ENCODE results near the gene ATP6V1B1.

Gene ATP6V1B1

GRCh38 chr2:70960833-70961647 lies 25.3 kb downstream of the ATP6V1B1 start:
- Mint-ChIP-seq H3K4me1 (peaks cover 6% of the 10 kb centered on the region), H3K9me3 (no peaks in the 10 kb centered on the region), H3K4me3 (no peak overlapping the region), H3K36me3 (ENCODE audit: low read depth) (no peaks in the 10 kb centered on the region), H3K27me3 (peaks cover 22% of the 10 kb centered on the region), H3K27ac (no peak overlapping the region)
- ATAC-seq (no peak), DNase-seq (no peak)

- Mint-ChIP-seq H3K4me3 (no peak overlapping the region), H3K36me3 (ENCODE audit: low read depth) (no peaks in the 10 kb centered on the region), H3K9me3 (no peaks in the 10 kb centered on the region), H3K4me1 (peaks cover 6% of the 10 kb centered on the region), H3K27me3 (peaks cover 21% of the 10 kb centered on the region), H3K27ac (no peak overlapping the region)
- no peak for DNase-seq
- ATAC-seq = no peak
Measured at GRCh38 chr2:70961648-70961994, 25.9 kb downstream of the ATP6V1B1 start.

- H3K4me3 Mint-ChIP-seq = no peak overlapping the region
- H3K27me3 Mint-ChIP-seq = peaks cover 24% of the 10 kb centered on the region
- no peaks in the 10 kb centered on the region for H3K36me3 Mint-ChIP-seq (ENCODE audit: low read depth)
- H3K27ac Mint-ChIP-seq = no peak overlapping the region
- DNase-seq = no peak
- no peak for ATAC-seq
- peaks cover 6% of the 10 kb centered on the region for H3K4me1 Mint-ChIP-seq
- no peaks in the 10 kb centered on the region for H3K9me3 Mint-ChIP-seq
Measured at GRCh38 chr2:70962211-70962884, 26.6 kb downstream of the ATP6V1B1 start.

- peaks cover 24% of the 10 kb centered on the region for H3K27me3 Mint-ChIP-seq
- H3K36me3 Mint-ChIP-seq (ENCODE audit: low read depth) = no peaks in the 10 kb centered on the region
- H3K27ac Mint-ChIP-seq = no peak overlapping the region
- H3K4me1 Mint-ChIP-seq = peaks cover 6% of the 10 kb centered on the region
- H3K4me3 Mint-ChIP-seq = no peak overlapping the region
- H3K9me3 Mint-ChIP-seq = no peaks in the 10 kb centered on the region
- no peak for ATAC-seq
- DNase-seq = no peak
Measured at GRCh38 chr2:70962885-70963878, 27.5 kb downstream of the ATP6V1B1 start.

- H3K4me1 Mint-ChIP-seq = peaks cover 6% of the 10 kb centered on the region
- no peaks in the 10 kb centered on the region for H3K36me3 Mint-ChIP-seq (ENCODE audit: low read depth)
- DNase-seq (no peak), ATAC-seq (no peak)
- H3K4me3 Mint-ChIP-seq = no peak overlapping the region
- no peak overlapping the region for H3K27ac Mint-ChIP-seq
- H3K9me3 Mint-ChIP-seq = no peaks in the 10 kb centered on the region
- peaks cover 28% of the 10 kb centered on the region for H3K27me3 Mint-ChIP-seq
Measured at GRCh38 chr2:70964133-70964532, 28.4 kb downstream of the ATP6V1B1 start.

DNA sequence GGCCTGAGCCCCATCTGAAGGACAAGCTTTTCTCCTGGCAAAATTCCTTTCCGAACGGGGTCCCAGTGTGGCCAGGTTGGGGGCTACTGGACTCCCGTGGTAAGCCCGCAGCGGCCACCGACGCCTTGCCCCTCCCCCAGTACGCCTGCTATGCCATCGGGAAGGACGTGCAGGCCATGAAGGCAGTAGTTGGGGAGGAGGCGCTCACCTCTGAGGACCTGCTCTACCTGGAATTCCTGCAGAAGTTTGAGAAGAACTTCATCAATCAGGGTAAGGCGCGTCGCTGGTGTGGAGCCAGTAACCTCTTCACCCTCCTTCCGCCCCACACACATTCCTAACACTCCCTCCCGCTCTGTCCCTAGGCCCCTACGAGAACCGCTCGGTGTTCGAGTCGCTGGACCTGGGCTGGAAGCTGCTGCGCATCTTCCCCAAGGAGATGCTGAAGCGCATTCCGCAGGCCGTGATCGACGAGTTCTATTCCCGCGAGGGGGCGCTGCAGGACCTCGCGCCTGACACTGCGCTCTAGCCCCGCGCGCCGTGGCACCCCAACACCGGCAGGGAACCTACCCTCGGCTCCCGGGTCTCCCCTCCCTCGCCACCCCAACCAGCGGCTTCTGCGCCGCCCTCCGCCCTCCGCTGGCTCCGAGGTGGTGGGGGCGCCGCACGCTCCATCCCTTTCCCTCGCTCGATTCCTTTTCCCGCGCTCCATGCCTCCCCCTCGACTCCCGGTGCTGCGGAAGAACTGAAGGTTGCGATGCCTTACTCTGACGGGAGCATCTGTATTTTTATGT lies 29.1 kb downstream of the ATP6V1B1 start:
- no peak overlapping the region for H3K27ac Mint-ChIP-seq

DNA sequence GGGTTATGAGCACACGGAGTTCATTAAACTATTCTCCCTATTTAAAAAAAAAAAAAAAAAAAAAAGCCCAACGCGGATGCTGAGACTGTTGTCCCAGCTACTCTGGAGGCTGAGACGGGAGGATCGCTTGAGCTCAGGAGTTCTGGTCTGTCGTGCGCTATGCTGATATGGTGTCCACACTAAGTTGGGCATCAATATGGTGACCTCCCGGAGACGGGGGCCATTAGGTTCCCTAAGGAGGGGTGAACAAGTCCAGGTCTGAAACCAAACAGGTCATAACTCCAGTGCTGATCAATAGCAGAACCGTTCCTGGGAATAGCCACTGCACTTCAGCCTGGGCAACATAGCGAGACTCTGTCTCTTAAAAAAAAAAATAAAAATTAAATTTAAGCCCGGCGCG lies 29.8 kb downstream of the ATP6V1B1 start:
- H3K27ac Mint-ChIP-seq = no peak overlapping the region
- peaks cover 6% of the 10 kb centered on the region for H3K4me1 Mint-ChIP-seq
- ATAC-seq (no peak), DNase-seq (no peak)
- peaks cover 37% of the 10 kb centered on the region for H3K27me3 Mint-ChIP-seq
- H3K36me3 Mint-ChIP-seq (ENCODE audit: low read depth) = no peaks in the 10 kb centered on the region
- no peaks in the 10 kb centered on the region for H3K9me3 Mint-ChIP-seq
- peak overlapping the region; percentile 81 for H3K4me3 Mint-ChIP-seq

More for the DNA sequence above, 29.1 kb downstream of the ATP6V1B1 start:
- DNase-seq (peak; percentile 89), ATAC-seq (peak; percentile 86)
- H3K9me3 Mint-ChIP-seq = no peaks in the 10 kb centered on the region
- H3K36me3 Mint-ChIP-seq (ENCODE audit: low read depth) = no peaks in the 10 kb centered on the region
- peaks cover 6% of the 10 kb centered on the region for H3K4me1 Mint-ChIP-seq
- peaks cover 32% of the 10 kb centered on the region for H3K27me3 Mint-ChIP-seq
- H3K4me3 Mint-ChIP-seq = peak overlapping the region; percentile 81

DNA sequence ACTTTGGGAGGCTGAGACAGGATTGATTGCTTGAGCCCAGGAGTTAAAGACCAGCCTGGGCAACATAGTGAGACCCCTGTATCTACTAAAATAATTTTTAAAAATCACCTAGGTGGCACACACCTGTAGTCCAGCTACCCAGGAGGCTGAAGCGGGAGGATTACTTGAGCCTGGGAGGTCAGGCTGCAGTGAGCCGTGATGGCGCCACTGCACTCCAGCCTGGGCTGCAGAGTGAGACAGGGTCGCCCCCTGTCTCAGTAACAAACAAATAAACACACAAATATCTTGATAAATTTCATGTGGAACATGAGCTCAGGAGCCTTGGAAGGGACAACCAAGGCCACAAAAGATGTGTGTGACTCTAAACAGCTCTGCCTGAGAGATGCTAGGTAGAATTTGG lies 31.0 kb downstream of the ATP6V1B1 start:
- DNase-seq (no peak), ATAC-seq (no peak)
- no peak overlapping the region for H3K27ac Mint-ChIP-seq
- H3K4me3 Mint-ChIP-seq = no peak overlapping the region
- no peaks in the 10 kb centered on the region for H3K36me3 Mint-ChIP-seq (ENCODE audit: low read depth)
- peaks cover 6% of the 10 kb centered on the region for H3K4me1 Mint-ChIP-seq
- H3K9me3 Mint-ChIP-seq = no peaks in the 10 kb centered on the region
- peaks cover 37% of the 10 kb centered on the region for H3K27me3 Mint-ChIP-seq

GRCh38 chr2:70967189-70967588 lies 31.5 kb downstream of the ATP6V1B1 start:
- Mint-ChIP-seq H3K4me3 (no peak overlapping the region), H3K9me3 (no peaks in the 10 kb centered on the region), H3K36me3 (ENCODE audit: low read depth) (no peaks in the 10 kb centered on the region), H3K27me3 (peaks cover 37% of the 10 kb centered on the region), H3K27ac (no peak overlapping the region), H3K4me1 (peaks cover 6% of the 10 kb centered on the region)
- DNase-seq = no peak
- ATAC-seq = no peak

DNA sequence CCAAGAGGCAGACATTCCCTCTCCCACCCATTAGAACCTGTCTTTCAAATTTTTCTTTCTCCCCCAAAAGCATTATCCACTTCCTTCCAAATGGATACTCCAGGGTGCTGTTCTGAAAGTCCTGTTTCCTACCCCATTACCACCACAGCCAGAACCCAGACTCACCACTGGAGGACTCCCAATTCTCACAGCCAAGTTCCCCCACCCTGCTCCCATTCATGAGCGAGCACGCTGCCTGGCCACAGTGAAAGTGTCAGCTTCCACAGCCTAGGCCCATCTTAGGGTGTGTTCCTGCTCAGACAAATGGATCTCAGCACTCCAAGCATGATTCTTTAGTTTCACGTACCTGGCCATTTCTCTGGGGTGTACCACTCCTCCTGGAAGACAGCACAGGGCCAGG lies 38.9 kb downstream of the ATP6V1B1 start:
- Mint-ChIP-seq H3K27ac (no peak overlapping the region), H3K27me3 (peaks cover 21% of the 10 kb centered on the region), H3K4me3 (no peak overlapping the region), H3K4me1 (peaks cover 20% of the 10 kb centered on the region), H3K36me3 (ENCODE audit: low read depth) (no peaks in the 10 kb centered on the region), H3K9me3 (no peaks in the 10 kb centered on the region)
- DNase-seq (no peak), ATAC-seq (no peak)

- H3K36me3 Mint-ChIP-seq (ENCODE audit: low read depth) = no peaks in the 10 kb centered on the region
- no peak overlapping the region for H3K4me3 Mint-ChIP-seq
- H3K27me3 Mint-ChIP-seq = peaks cover 18% of the 10 kb centered on the region
- DNase-seq (no peak), ATAC-seq (no peak)
- H3K9me3 Mint-ChIP-seq = no peaks in the 10 kb centered on the region
- H3K27ac Mint-ChIP-seq = no peak overlapping the region
- peaks cover 20% of the 10 kb centered on the region for H3K4me1 Mint-ChIP-seq
Measured at GRCh38 chr2:70975237-70975636, 39.5 kb downstream of the ATP6V1B1 start.

- Mint-ChIP-seq H3K9me3 (no peaks in the 10 kb centered on the region), H3K27me3 (peaks cover 13% of the 10 kb centered on the region), H3K27ac (peak overlapping the region; percentile 76), H3K4me1 (peaks cover 20% of the 10 kb centered on the region), H3K36me3 (ENCODE audit: low read depth) (no peaks in the 10 kb centered on the region), H3K4me3 (peak overlapping the region; percentile 77)
- DNase-seq (no peak), ATAC-seq (no peak)
Measured at GRCh38 chr2:70977605-70978205, 42.0 kb downstream of the ATP6V1B1 start.

- DNase-seq (peak; percentile 33), ATAC-seq (peak; percentile 33)
- Mint-ChIP-seq H3K27me3 (peaks cover 11% of the 10 kb centered on the region), H3K36me3 (ENCODE audit: low read depth) (no peaks in the 10 kb centered on the region), H3K4me1 (peaks cover 20% of the 10 kb centered on the region), H3K9me3 (no peaks in the 10 kb centered on the region), H3K4me3 (peak within 1 kb of the TSS; percentile 77), H3K27ac (peak within 1 kb of the TSS; percentile 76)
Measured at GRCh38 chr2:70978341-70979179, 42.9 kb downstream of the ATP6V1B1 start, which contains the start of gene ANKRD53. Gene ANKRD53 (plus strand): TSS chr2:70978630. CDS start chr2:70978646, 16 bp downstream.
